Type B pancreatic cell (in vitro differentiated cells): ENCODE results near the gene EDN1. TPM values are rescaled to one million over a fixed set of nuclear protein-coding genes. Genes with fewer than 3 reads are reported as not detected.

ENCODE experiments used
- DNase-seq: peaks from one replicate; pipeline ENCODE4 v3.0.0; 2021; ENCODE audit warnings: mixed read lengths; ENCODE audit not compliant: unreplicated experiment; ENCODE audit errors: extremely low spot score
- H3K27ac Mint-ChIP-seq: 2 replicates; pipeline ENCODE4 v1.8.0; 2021; ENCODE audit warnings: mild to moderate bottlenecking, mixed read lengths
- H3K27me3 Mint-ChIP-seq: 2 replicates; pipeline ENCODE4 v1.8.0; 2021; ENCODE audit warnings: mixed read lengths
- H3K36me3 Mint-ChIP-seq: 2 replicates; pipeline ENCODE4 v1.8.0; 2021; ENCODE audit warnings: mixed read lengths
- H3K4me1 Mint-ChIP-seq: one replicate; pipeline ENCODE4 v1.8.0; 2021; ENCODE audit warnings: mixed read lengths; ENCODE audit not compliant: unreplicated experiment
- H3K4me3 Mint-ChIP-seq: 2 replicates; pipeline ENCODE4 v1.8.0; 2021; ENCODE audit warnings: mild to moderate bottlenecking, mixed read lengths
- H3K9me3 Mint-ChIP-seq: 2 replicates; pipeline ENCODE4 v1.8.0; 2021; ENCODE audit warnings: mixed read lengths
- CTCF ChIP-seq: fragments of 200-600 bp; sonication (generic); conservative IDR thresholded peaks from 2 replicates; pipeline ENCODE4 v1.5.0; 2021; ENCODE audit warnings: antibody characterized with exemption, mild to moderate bottlenecking
- total RNA-seq: library from RNA; stranded (reverse); gene quantifications from 2 replicates; pipeline ENCODE4 v1.2.1, GENCODE V29; 2021; ENCODE audit warnings: low replicate concordance

The EDN1 gene
- total RNA-seq, 1 donor from 2014 or later = 8.9 TPM

DNA sequence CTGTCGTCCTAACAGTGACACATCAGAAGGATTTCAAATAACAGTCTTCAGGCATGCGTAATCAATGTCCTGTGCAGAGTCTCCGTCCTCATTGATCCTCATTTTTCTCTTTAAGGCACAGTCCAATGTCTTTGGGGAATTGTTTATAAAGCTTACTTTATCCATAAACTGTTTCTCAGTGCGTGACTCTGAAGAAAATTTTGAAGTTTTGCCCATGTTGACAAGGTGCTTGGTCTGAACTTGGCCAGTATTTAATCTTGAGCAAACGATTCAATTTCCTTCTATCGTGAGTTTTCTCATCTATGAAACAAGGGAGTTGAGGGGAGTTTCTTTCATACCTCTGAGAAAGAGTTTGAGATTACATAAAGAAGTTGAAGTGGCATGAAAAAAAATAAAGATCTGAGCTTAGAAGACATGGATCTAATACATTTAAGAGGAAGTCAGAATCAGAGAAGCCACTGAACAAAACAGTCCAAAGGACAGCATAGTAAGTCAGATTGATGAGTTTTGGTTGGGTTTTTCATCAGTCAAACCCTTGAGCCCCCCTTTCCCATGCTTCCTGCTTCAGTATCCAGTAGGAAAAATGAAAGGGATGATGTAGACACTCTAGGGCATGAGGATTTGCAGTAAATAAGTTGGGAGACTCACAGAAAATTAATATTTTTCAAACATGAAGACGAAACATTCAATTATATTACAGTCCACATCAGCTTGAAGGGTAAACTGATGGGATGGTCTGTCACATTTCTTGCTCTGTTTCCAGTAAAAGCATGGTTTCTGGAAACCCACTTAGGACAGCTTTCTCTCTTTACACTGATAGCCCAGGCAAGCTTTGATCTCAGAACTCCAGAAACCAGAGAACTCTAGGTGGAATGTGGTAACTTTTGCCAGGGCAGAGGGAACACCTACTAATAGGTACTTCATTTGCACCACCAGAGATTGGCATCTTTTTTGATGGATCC lies 8.1 kb downstream of the EDN1 start:
- no peaks in the 10 kb centered on the region for H3K27me3 Mint-ChIP-seq
- peaks cover 6% of the 10 kb centered on the region for H3K4me1 Mint-ChIP-seq
- DNase-seq = no peak
- peaks cover 8% of the 10 kb centered on the region for H3K36me3 Mint-ChIP-seq
- H3K4me3 Mint-ChIP-seq = no peak overlapping the region
- H3K9me3 Mint-ChIP-seq = no peaks in the 10 kb centered on the region
- peak overlapping the region; percentile 34 for H3K27ac Mint-ChIP-seq
- no peak for TF ChIP-seq CTCF

DNA sequence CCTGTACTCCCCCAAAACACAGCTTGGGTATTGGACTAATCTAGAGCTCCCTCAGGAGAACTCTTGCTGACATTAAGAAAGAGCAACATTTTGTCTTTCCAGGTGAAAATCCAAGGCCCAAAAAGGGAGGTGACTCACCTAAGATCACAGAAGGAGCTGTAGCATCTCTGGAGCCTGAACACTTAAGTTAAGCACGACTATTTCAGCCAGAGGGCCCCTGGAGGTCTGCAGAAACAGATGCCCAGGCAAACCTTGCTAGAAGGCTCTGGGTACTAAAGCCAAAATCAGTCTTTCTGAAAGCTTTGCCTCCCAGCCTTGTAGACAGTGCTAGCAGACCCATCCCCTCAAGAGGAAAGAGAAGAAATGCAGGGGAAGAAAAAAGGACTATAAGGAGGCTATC lies 8.8 kb downstream of the EDN1 start:
- Mint-ChIP-seq H3K4me3 (no peak overlapping the region), H3K36me3 (peaks cover 8% of the 10 kb centered on the region), H3K9me3 (no peaks in the 10 kb centered on the region), H3K27ac (no peak overlapping the region), H3K27me3 (no peaks in the 10 kb centered on the region), H3K4me1 (peaks cover 5% of the 10 kb centered on the region)
- no peak for DNase-seq
- TF ChIP-seq CTCF = no peak

GRCh38 chr6:12301018-12301417 lies 10.9 kb downstream of the EDN1 start:
- peaks cover 4% of the 10 kb centered on the region for H3K36me3 Mint-ChIP-seq
- no peak overlapping the region for H3K4me3 Mint-ChIP-seq
- DNase-seq = no peak
- no peaks in the 10 kb centered on the region for H3K4me1 Mint-ChIP-seq
- TF ChIP-seq CTCF = no peak
- peaks cover 5% of the 10 kb centered on the region for H3K9me3 Mint-ChIP-seq
- H3K27me3 Mint-ChIP-seq = no peaks in the 10 kb centered on the region
- no peak overlapping the region for H3K27ac Mint-ChIP-seq

GRCh38 chr6:12304487-12304886 lies 14.3 kb downstream of the EDN1 start:
- H3K27ac Mint-ChIP-seq = no peak overlapping the region

GRCh38 chr6:12309070-12309469 lies 18.9 kb downstream of the EDN1 start:
- peaks cover 5% of the 10 kb centered on the region for H3K9me3 Mint-ChIP-seq
- no peaks in the 10 kb centered on the region for H3K36me3 Mint-ChIP-seq
- no peak overlapping the region for H3K4me3 Mint-ChIP-seq
- DNase-seq = no peak
- H3K27me3 Mint-ChIP-seq = no peaks in the 10 kb centered on the region
- no peak for TF ChIP-seq CTCF
- no peaks in the 10 kb centered on the region for H3K4me1 Mint-ChIP-seq
- H3K27ac Mint-ChIP-seq = no peak overlapping the region

More at GRCh38 chr6:12304487-12304886, 14.3 kb downstream of the EDN1 start:
- H3K9me3 Mint-ChIP-seq = peaks cover 5% of the 10 kb centered on the region
- no peak overlapping the region for H3K4me3 Mint-ChIP-seq
- H3K4me1 Mint-ChIP-seq = no peaks in the 10 kb centered on the region
- no peak for TF ChIP-seq CTCF
- no peaks in the 10 kb centered on the region for H3K36me3 Mint-ChIP-seq
- DNase-seq = no peak
- no peaks in the 10 kb centered on the region for H3K27me3 Mint-ChIP-seq
